Ovary (tissue), 9 donors: Measurements from ENCODE around the gene PRLH. TPM values are rescaled to one million over a fixed set of nuclear protein-coding genes. Genes with fewer than 3 reads are reported as not detected.

Experiments
- DNase-seq, 5 donors: peaks; one replicate each; pipeline ENCODE4 v3.0.0-alpha.2; 2019 to 2020
- H3K27ac ChIP-seq, 2 donors: fragments of 200-600 bp; one replicate each; pipeline versions ENCODE4 v1.5.1 to v1.8.0; 2019 to 2022
- H3K27me3 ChIP-seq: fragments of 200-600 bp; one replicate; pipeline ENCODE4 v1.8.0; 2022
- H3K36me3 ChIP-seq: fragments of 200-600 bp; sonication (generic); one replicate; pipeline ENCODE4 v1.5.1; 2019
- H3K4me1 ChIP-seq: one replicate; pipeline ENCODE4 v1.8.1; 2013; ENCODE audit warnings: mild to moderate bottlenecking, moderate library complexity; ENCODE audit not compliant: insufficient read depth
- H3K4me3 ChIP-seq: fragments of 200-600 bp; sonication (generic); one replicate; pipeline ENCODE4 v1.5.1; 2017
- H3K9me3 ChIP-seq, 2 donors: fragments of 200-600 bp in 1 of 2; sonication (generic) in 1 of 2; one replicate each; pipeline versions ENCODE4 v1.5.1 to v1.8.1; 2013 to 2019; ENCODE audit warnings: mild to moderate bottlenecking in 1 of 2, moderate library complexity in 1 of 2
- EP300 ChIP-seq: sonication (generic); formaldehyde crosslinking; IDR thresholded peaks from one replicate; pipeline ENCODE4 v1.6.1; 2017; ENCODE audit warnings: antibody characterized with exemption
- POLR2A ChIP-seq: fragments of 450-650 bp; IDR thresholded peaks from one replicate; pipeline ENCODE4 v1.6.1; 2017; ENCODE audit warnings: antibody characterized with exemption, mild to moderate bottlenecking, moderate library complexity
- WGBS, 3 donors: extraction: QIAGEN DNeasy Blood & Tissue Kit in 1 of 3; methylation state at CpG; one replicate each; pipeline versions ENCODE4 v1.1.5 to v1.1.7; 2013 to 2017; 5-methylcytosine and 5-hydroxymethylcytosine counted together
- intact Hi-C, 4 donors: fragments of 100-400 bp; cut with DNase I; formaldehyde crosslinking; loops; one replicate each; pipeline versions ENCODE4 v1.11.0 to v1.15.1; 2022 to 2023
- polyA plus RNA-seq, 2 donors: library from polyadenylated mRNA; stranded (reverse); fragments of 200-250 nt in 1 of 2; fragments of 350-450 nt in 1 of 2; fragmentation: Illumina TruSeq in 1 of 2; extraction: RNeasy Lipid Tissue Mini Kit (QIAGEN cat#74804) in 1 of 2; gene quantifications; one replicate each; pipeline ENCODE4 v1.2.3, GENCODE V29; 2013 to 2014
- total RNA-seq, 7 donors: library from RNA; depleted of rRNA in 2 of 7; stranded (reverse); fragments of >200 nt in 2 of 7; fragmentation: NEBNext Ultra II Directional in 3 of 7; extraction: Animal tissue kit (Norgen Biotek cat#: 25700) in 3 of 7; gene quantifications; one replicate each; pipeline versions ENCODE4 v1.1.0 to v1.2.4, GENCODE V29; 2016 to 2023
- TF ChIP-seq, protein P1 (sequence below), 3 donors: fragments of 450-650 bp in 2 of 3; fragments of 200-600 bp in 1 of 3; IDR thresholded peaks; one replicate each; pipeline versions ENCODE4 v1.5.1 to v1.8.0; 2016 to 2022; ENCODE audit warnings: antibody characterized with exemption in 3 of 3, mild to moderate bottlenecking in 1 of 3
- donor health status: DM: no; HTN: no; CAD: no; lungs with moderate emphysema.
- donor health status: DM: no; HTN: no; CAD: no.
- donor health status: Bipolar disorder and iron deficiency.
- donor health status: DM: yes; HTN: yes; CAD: no.
- donor health status: DM: no; HTN: no; CAD: no.
- donor health status: DM: yes; HTN: yes; CAD: no.

The PRLH gene
- total and polyA plus RNA-seq, 9 donors, result not detected

DNA sequence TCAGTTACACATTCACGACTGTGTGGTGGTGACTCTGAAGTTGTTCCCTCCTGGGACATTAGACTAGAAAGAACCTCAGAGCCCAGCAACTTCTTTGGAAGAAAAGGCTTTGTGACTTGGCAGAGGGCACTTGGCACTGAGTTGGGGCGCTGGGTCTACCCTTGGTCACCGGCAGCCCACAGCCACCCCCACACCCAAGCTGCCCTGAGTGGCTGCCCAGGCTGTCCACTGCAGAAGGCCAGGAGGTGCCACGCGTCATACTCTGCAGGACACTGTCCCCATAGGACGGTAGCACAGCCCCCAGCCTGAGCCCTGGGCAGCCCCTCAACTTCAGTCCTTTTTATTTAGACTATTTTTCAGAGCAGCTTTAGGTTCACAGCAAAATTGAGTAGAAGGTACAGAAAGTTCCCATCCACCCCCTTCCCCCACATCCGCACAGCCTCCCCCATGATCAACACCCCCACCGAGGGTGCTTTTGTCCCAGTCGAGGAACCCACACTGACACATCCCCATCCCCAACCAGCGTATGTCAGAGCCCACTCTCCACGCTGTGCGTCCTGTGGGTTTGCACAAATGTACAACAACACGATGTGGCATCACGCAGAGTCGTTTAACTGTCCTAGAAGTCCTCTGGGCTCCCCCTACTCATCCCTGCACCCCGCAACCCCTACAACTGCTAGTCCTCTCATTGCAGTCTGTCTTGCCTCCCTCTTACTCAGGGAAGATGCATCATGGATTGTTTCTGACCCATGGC, 1.1 kb downstream of the PRLH start:
- peak in 3 of 5 donors; percentile 9 to 30 (median 13) for DNase-seq
- Histone ChIP-seq H3K36me3 (no peaks in the 10 kb centered on the region), H3K4me1 (peaks cover 2% of the 10 kb centered on the region), H3K9me3 (no peaks in the 10 kb centered on the region), H3K4me3 (no peak overlapping the region), H3K27me3 (no peaks in the 10 kb centered on the region), H3K27ac (no peak overlapping the region)
- TF ChIP-seq POLR2A, result no peak
- TF ChIP-seq EP300, result no peak
- TF ChIP-seq, protein P1, sequence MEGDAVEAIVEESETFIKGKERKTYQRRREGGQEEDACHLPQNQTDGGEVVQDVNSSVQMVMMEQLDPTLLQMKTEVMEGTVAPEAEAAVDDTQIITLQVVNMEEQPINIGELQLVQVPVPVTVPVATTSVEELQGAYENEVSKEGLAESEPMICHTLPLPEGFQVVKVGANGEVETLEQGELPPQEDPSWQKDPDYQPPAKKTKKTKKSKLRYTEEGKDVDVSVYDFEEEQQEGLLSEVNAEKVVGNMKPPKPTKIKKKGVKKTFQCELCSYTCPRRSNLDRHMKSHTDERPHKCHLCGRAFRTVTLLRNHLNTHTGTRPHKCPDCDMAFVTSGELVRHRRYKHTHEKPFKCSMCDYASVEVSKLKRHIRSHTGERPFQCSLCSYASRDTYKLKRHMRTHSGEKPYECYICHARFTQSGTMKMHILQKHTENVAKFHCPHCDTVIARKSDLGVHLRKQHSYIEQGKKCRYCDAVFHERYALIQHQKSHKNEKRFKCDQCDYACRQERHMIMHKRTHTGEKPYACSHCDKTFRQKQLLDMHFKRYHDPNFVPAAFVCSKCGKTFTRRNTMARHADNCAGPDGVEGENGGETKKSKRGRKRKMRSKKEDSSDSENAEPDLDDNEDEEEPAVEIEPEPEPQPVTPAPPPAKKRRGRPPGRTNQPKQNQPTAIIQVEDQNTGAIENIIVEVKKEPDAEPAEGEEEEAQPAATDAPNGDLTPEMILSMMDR (IDR thresholded peaks at IDR 0.05), result no peak
- 85 to 87% (median 86%) methylated on average over 16 of the region's 16 CpGs for WGBS, 3 donors
- intact Hi-C loops, result no loop called here

DNA sequence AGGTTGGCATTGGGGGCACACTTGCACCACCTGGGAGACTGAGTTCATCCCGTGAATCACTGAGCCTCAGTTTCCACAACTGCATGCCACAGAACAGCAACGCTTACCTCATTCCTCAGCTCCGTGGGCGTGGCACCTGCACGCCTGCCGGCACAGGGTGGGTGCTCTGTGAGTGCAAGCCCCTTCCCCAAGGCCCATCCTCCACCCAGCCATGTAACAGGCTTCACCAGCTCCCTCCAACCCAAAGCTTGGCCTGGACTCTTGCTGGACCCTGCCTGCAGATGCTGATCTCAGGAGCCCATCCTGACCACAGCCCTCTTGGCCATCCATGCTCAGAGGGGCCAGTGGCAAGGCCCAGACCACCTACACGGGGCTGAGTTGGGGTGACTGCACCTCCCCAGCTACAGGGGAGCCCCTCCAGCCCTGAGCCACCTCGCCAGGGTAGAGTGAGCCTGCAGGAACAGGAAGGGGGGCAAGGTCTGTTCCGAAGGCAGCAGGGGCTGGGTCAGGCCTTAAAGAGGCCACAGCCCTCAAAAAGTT, 1.8 kb downstream of the PRLH start:
- peaks cover 2% of the 10 kb centered on the region for H3K4me1 ChIP-seq
- no peaks in the 10 kb centered on the region for H3K27me3 ChIP-seq
- intact Hi-C loops, result no loop called here
- H3K4me3 ChIP-seq, result no peak overlapping the region
- H3K27ac ChIP-seq, result no peak overlapping the region
- TF ChIP-seq, protein P1 (IDR thresholded peaks at IDR 0.05), result no peak
- TF ChIP-seq EP300 (no peak), POLR2A (no peak)
- no peaks in the 10 kb centered on the region for H3K9me3 ChIP-seq
- no peaks in the 10 kb centered on the region for H3K36me3 ChIP-seq
- peak in 3 of 5 donors; percentile 11 to 24 (median 12) for DNase-seq
- 79 to 80% (median 80%) methylated on average over 9 of the region's 9 CpGs for WGBS, 3 donors

- no peaks in the 10 kb centered on the region for H3K36me3 ChIP-seq
- peaks cover 2% of the 10 kb centered on the region for H3K4me1 ChIP-seq
- WGBS, 3 donors, result 92 to 96% (median 92%) methylated on average over 5 of the region's 5 CpGs
- no peaks in the 10 kb centered on the region for H3K27me3 ChIP-seq
- DNase-seq, result no peak
- intact Hi-C loops, result no loop called here
- no peaks in the 10 kb centered on the region for H3K9me3 ChIP-seq
- TF ChIP-seq, protein P1 (IDR thresholded peaks at IDR 0.05), result no peak
- TF ChIP-seq POLR2A (no peak), EP300 (no peak)
- H3K4me3 ChIP-seq, result no peak overlapping the region
- no peak overlapping the region for H3K27ac ChIP-seq
Measured at GRCh38 chr2:237569041-237569440, 2.7 kb downstream of the PRLH start.

DNA sequence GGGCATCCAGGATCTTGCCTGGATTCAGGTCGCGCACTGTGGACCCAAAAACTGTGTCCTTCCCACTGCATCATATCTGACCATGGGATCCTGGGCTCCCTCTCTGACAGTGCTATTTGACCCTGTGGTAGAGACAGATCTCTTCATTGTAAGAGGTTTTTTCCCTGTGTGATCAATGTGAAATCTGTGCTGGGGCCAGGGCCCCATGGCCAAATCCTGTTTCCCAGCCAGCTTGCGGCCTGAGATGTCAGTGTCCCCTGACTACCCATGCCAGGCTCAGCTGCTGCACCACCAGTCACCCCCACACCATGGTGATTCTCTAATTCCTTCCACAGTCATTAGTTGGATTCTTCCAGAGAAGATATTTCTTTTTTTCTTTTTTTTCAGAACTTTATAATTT, 3.5 kb downstream of the PRLH start:
- intact Hi-C loops, result loop anchor here (5.0 to 10.0 kb wide), 6 partner anchors 53 to 475 kb away; partner anchors contain the start of gene COL6A3 (in 2 of the 4)
- 97 to 100% (median 97%) methylated on average over 3 of the region's 3 CpGs for WGBS, 3 donors
- H3K4me3 ChIP-seq, result no peak overlapping the region
- no peak for TF ChIP-seq POLR2A
- TF ChIP-seq, protein P1 (IDR thresholded peaks at IDR 0.05), result no peak
- no peak overlapping the region for H3K27ac ChIP-seq
- H3K27me3 ChIP-seq, result no peaks in the 10 kb centered on the region
- no peaks in the 10 kb centered on the region for H3K36me3 ChIP-seq
- no peak for DNase-seq
- H3K9me3 ChIP-seq, result no peaks in the 10 kb centered on the region
- H3K4me1 ChIP-seq, result peaks cover 2% of the 10 kb centered on the region
